GM19452 (cell line): ENCODE results near the gene ZNF516.

Source experiments
- ATAC-seq: cut with Tn5 transposase; IDR thresholded peaks from one replicate; pipeline ENCODE4 v1.9.1; 2021; ENCODE audit not compliant: unreplicated experiment

The ZNF516 gene

GRCh38 chr18:76443519-76444445 is 51.3 kb downstream of the ZNF516 start:
- ATAC-seq = no peak

DNA sequence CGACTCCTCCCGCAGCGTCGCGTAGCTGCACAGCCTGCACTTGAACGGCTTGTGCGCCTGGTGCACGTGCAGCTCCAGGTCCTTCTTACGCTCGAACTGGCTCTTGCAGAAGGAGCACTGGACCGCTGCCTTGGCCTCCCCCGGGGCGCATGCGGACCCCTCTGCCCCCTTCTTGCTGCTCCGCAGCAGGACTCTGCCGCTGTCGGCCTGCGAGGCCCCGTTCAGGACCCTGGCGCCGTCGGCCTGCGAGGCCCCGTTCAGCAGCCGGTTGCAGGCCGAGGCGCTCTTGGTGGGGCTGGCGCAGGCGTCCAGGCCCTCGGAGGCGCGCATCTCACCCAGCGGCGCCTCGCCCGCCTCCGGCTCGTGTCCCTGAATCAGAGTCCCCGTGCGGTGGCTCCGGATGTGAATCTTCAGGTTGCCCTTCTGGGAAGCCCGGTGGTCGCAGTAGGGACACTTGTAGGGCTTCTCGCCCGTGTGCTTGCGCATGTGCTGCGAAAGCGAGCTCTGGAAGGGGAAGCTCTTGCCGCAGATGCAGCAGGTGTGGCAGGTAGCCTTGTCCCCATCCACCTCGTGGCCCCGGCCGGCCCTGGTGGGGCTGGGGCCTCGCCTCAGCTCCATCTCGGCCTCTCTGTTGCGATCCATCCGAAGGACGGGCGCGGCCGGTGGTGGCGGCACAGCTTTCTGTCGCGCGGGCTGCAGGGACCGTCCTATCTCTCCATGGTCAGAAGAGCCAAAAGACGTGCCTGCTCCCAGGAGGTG is 52.5 kb downstream of the ZNF516 start:
- ATAC-seq = no peak

DNA sequence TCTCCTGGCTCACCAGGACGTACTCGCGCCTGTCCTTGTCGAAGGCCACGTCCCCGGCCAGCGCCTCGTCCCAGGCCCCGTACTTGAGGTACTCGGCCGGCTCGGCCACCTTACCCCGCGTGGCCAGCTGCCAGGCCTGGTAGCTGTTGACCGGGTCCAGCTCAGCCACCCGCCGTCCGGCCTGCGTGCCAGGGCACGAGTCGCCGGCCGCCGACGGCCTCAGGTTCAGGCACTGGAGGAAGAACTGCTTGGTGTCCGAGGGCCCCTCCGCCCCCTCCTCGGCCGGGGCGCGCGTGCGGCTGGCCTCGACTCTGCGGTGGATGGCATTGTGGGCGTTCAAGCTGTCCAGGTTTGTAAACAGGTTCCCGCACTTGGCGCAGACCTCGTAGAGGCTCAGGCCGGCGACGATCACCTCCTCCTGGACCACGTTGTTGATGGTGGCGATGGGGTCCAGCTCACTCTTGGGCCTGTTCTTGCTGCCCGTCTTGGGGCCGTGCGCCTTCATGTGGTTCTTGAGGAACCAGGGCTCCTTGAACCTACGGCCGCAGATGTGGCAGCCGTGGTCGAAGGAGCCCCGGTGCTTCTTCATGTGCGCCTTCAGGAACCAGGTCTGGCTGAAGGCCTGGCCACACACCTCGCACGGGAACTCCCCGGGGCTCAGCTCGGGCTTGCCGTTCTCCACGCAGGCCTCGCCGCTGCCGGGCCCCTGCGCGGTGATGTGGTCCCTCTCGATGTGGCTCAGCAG is 53.2 kb downstream of the ZNF516 start:
- ATAC-seq = no peak

- ATAC-seq = no peak
These were observed 53.9 kb downstream of the ZNF516 start for GRCh38 chr18:76441002-76441667.

- no peak for ATAC-seq
These were observed 57.1 kb downstream of the ZNF516 start for GRCh38 chr18:76437910-76438309.

- ATAC-seq = no peak
These were observed 58.0 kb downstream of the ZNF516 start for GRCh38 chr18:76437011-76437410.

DNA sequence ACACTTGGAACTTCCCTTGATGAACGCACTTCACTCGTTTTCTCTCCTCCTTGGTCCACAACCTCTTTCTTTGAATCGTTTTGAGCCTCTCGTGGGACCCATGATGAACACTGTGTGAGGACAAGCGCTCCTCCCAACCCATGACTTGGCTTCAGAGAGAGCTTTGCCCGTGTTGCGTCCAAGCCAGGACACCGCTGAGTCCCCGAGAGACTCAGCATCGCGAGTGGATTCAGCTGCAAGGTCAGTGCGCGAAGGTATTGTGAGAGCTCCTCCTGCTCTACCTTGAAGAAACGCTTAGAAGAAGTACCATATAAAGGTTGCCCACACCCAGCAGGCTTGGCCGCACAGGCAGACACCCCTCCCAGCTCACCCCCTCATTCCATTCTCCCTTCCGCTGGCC is 58.7 kb downstream of the ZNF516 start:
- no peak for ATAC-seq

DNA sequence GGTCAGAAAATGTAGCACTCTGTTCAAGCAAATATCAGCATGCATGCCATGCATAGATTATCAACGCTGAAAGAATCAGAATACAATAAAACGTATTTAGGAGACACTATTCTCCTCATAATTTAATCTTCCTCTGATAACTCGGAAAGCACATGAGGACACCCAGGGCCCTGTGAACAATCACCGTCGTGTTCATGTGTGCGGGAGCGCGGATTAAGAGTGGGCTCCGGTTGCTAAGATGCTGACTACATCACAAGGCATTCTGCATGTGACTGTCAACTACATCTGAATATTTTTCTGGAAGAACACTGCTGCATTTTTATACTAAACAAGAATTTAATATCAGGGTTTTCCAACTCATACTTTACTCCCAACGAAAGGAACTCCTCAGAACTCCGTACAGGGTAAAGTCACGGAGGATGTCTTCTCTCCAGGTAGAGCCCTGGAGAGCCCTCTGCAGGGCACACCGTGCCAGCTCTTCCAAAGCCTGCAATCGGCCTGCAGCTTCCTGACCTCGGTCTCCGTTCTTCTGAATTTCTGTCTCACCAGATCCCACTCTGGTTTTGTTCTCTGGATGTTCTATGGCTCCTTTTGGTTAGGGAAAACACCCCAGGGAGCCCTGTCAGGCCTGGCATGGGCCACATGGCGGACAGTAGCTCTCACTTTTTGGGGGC is 59.6 kb downstream of the ZNF516 start:
- no peak for ATAC-seq

GRCh38 chr18:76434452-76434851 is 60.6 kb downstream of the ZNF516 start:
- no peak for ATAC-seq

GRCh38 chr18:76433788-76434187 is 61.3 kb downstream of the ZNF516 start:
- ATAC-seq = no peak

DNA sequence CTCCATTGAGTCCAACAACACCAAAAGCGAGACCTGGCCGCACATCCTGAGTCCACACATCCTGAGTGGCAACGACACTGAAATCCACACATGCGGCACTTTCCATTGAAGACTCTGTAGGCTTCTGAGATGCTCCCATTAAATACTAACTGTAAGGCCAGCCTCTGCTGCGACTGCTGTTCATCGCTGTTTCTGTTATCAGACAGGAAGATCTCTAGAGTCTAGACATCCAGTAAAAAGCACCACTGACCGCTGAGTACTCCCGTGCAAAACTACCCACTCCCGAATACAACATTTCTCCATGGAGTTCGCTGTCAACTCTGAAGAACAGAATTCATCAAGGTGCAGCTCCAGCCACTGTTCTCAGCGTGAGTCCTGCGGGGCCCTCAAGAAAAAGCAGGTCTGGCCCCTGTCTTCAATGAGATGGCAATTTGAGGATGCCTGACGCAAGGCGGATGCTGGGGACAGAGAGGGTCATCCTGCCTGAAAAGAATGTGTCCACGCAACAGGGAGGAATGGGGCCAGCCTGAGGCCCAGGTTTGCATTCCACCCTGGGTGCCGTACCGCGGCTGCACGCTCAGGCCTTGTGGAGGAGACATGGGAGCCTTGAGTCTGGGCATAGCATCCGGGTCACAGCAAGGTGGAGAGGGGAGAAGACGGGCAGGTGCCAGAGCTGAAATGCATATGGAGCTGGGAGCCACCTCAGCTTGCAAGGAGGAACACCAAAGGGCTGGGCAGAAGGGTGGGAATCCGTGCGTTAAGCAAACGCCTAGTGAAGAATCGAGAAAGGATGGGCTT is 61.9 kb downstream of the ZNF516 start:
- ATAC-seq = no peak

DNA sequence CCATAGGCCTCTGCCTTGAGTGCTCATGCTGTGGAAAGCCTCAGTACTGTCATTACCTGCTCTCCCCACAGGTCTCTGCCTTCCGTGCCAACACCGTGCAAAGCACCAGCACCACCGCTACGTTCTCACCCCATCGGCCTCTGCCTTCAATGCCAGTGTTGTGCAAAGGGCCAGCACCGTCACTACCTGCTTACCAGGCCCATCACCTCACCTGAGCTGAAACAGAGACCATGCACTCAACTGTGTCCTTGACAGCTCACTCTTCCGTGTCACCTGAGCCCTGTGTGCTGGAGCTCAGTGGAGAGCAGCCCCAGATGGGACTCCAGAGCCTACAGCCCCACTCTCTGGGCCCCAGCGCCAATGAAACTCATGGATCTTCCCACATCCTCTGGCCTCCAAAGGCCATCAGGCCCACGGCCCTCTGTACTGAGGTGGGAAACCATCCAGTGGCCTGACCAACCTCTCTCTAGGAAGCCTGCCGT is 62.7 kb downstream of the ZNF516 start:
- no peak for ATAC-seq

- ATAC-seq = no peak
These were observed 63.4 kb downstream of the ZNF516 start for GRCh38 chr18:76431437-76432273.

DNA sequence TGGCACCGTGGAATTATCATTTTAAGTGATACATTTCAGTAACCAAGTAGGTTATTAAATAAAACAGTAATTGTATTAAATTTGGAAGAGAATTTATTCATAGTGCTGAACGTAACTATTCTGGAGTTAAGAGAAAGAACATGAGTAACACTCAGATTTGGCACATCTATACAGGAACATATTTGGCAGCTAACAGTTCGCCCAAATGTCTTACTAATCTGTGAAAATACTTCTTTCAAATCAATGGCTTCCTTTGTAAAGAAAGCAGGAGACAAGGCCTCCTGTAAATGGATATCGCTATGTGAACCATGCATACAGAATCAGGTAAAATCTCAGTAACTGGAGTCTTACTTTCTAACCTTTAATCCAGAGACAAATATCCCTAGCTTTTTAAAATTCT is 64.4 kb downstream of the ZNF516 start:
- no peak for ATAC-seq

- ATAC-seq = no peak
These were observed 65.5 kb downstream of the ZNF516 start for GRCh38 chr18:76429262-76430126.

DNA sequence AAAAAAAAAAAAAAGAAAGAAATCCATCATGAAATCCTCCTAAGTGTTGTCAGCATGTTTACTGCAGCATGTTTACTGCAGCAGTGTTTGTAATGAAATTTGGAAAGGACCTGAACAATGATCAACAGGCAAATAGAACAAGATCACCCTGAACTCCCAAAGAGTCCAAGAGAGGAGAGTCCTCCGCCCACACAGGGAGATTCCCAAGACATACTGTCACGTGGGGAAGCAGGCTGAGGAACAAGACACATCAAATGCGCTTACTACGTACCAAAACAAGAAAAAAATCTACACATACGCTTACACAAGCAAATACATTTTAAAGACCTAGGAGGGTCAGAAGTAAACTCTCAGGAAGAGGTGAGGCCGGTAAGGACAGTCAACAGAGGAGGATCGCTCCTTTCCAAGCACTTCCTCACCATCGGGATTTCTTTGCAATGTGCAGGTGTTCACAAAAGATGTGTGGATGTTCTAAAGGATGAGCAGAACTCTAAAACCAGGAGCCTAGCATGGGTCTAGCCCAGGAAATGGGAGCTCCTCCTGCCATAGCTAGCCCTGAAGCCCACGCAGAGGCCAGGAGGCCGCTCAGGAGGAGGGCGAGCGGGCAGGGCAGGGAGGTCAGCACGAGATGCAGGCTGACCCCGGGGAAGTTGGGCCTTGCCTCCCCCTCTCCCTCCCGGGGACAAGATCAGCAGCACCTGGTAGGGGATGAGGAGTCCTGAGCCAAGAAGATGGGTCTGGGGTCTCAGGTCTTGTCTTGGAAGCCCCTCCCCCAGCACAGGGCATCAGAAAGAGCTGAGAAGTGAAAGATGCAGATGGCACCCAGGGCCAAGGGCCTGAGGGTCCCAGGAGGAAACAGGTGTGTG is 66.4 kb downstream of the ZNF516 start:
- ATAC-seq = no peak
